ENCODE measurements around the gene FOXC1. TPM values are rescaled to one million over a fixed set of nuclear protein-coding genes. Genes with fewer than 3 reads are reported as not detected.

Gene FOXC1
- total and polyA plus RNA-seq, 2 donors (not counting 1 experiment from before 2014, with no cell fraction given), result 0.04 to 0.52 TPM

GRCh38 chr6:1630212-1630770 is 20.6 kb downstream of the FOXC1 start:
- H3K4me1 ChIP-seq (ENCODE audit: control insufficient read depth in 2 of 2, insufficient read depth in 2 of 2, low read length in 2 of 2), result peaks cover 9 to 12% of the 10 kb centered on the region in 2 donors
- no peaks in the 10 kb centered on the region for H4K20me1 ChIP-seq (ENCODE audit: control insufficient read depth, insufficient read depth, low read length, poor library complexity, severe bottlenecking)
- H2AFZ ChIP-seq (ENCODE audit: insufficient read depth, low read depth, low read length, poor library complexity, severe bottlenecking), result no peak overlapping the region
- ChIA-PET POLR2A (no interaction called here), CTCF (no interaction called here)
- H3K27me3 ChIP-seq (replicated peaks in 1 of 4; ENCODE audit: control extremely low read depth in 1 of 4, control insufficient read depth in 3 of 4, insufficient read depth in 4 of 4, low read length in 3 of 4), result peaks cover 0 to 42% (median 30%) of the 10 kb centered on the region in 4 experiments
- intact Hi-C loops (cut with micrococcal nuclease), result no loop called here
- ATAC-seq (ENCODE audit: low read depth) (no peak), DNase-seq (no peak)
- H3K4me3 Mint-ChIP-seq, result no peak overlapping the region
- no peak for TF ChIP-seq EZH2 (IDR thresholded peaks at IDR 0.05; ENCODE audit: borderline replicate concordance, insufficient read depth, low read depth, low read length, poor library complexity, severe bottlenecking)
- no peak for TF ChIP-seq CTCF (IDR thresholded peaks at IDR 0.05)
- no peak overlapping the region for H3K4me2 ChIP-seq (replicated peaks; ENCODE audit: low read depth, low read length, poor library complexity, severe bottlenecking)
- H3K27ac ChIP-seq (ENCODE audit: low read length in 2 of 2), result no peak overlapping the region
- no peak overlapping the region for H3K4me3 ChIP-seq (ENCODE audit: control extremely low read depth in 1 of 5, extremely low read depth in 1 of 5, insufficient read depth in 1 of 5, low read depth in 2 of 5, low read length in 4 of 5)
- no peaks in the 10 kb centered on the region for H3K36me3 ChIP-seq (replicated peaks in 1 of 2; ENCODE audit: control extremely low read depth in 1 of 2, control insufficient read depth in 1 of 2, extremely low read depth in 1 of 2, insufficient read depth in 2 of 2, low read length in 1 of 2)
- H3K4me1 Mint-ChIP-seq, result peaks cover 11% of the 10 kb centered on the region
- H3K27me3 Mint-ChIP-seq, result peaks cover 50% of the 10 kb centered on the region
- H3K9me3 ChIP-seq (ENCODE audit: control extremely low read depth in 1 of 3, control insufficient read depth in 2 of 3, insufficient read depth in 1 of 3, low read length in 2 of 3), result peaks cover 0 to 4% (median 0%) of the 10 kb centered on the region in 3 donors
- H3K9ac ChIP-seq (ENCODE audit: low read length), result no peak overlapping the region
- H3K9me3 Mint-ChIP-seq (ENCODE audit: insufficient read depth), result no peaks in the 10 kb centered on the region
- no peaks in the 10 kb centered on the region for H3K79me2 ChIP-seq (ENCODE audit: control insufficient read depth, insufficient read depth, low read length)
- no peak overlapping the region for H3K27ac Mint-ChIP-seq
- WGBS (ENCODE audit: insufficient coverage), result 97% methylated on average over 8 of the region's 10 CpGs

GRCh38 chr6:1630771-1631217 is 21.1 kb downstream of the FOXC1 start:
- H3K36me3 ChIP-seq (replicated peaks in 1 of 2; ENCODE audit: control extremely low read depth in 1 of 2, control insufficient read depth in 1 of 2, extremely low read depth in 1 of 2, insufficient read depth in 2 of 2, low read length in 1 of 2), result no peaks in the 10 kb centered on the region
- no peaks in the 10 kb centered on the region for H3K79me2 ChIP-seq (ENCODE audit: control insufficient read depth, insufficient read depth, low read length)
- H3K4me2 ChIP-seq (replicated peaks; ENCODE audit: low read depth, low read length, poor library complexity, severe bottlenecking), result no peak overlapping the region
- intact Hi-C loops (cut with micrococcal nuclease), result no loop called here
- peaks cover 3 to 7% of the 10 kb centered on the region in 2 donors for H3K4me1 ChIP-seq (ENCODE audit: control insufficient read depth in 2 of 2, insufficient read depth in 2 of 2, low read length in 2 of 2)
- no peak overlapping the region for H3K27ac ChIP-seq (ENCODE audit: low read length in 2 of 2)
- no peak overlapping the region for H3K4me3 ChIP-seq (ENCODE audit: control extremely low read depth in 1 of 5, extremely low read depth in 1 of 5, insufficient read depth in 1 of 5, low read depth in 2 of 5, low read length in 4 of 5)
- no peak overlapping the region for H3K9ac ChIP-seq (ENCODE audit: low read length)
- H3K9me3 ChIP-seq (ENCODE audit: control extremely low read depth in 1 of 3, control insufficient read depth in 2 of 3, insufficient read depth in 1 of 3, low read length in 2 of 3), result peaks cover 0 to 3% (median 0%) of the 10 kb centered on the region in 3 donors
- POLR2A ChIA-PET, result no interaction called here
- Mint-ChIP-seq H3K27ac (no peak overlapping the region), H3K9me3 (ENCODE audit: insufficient read depth) (no peaks in the 10 kb centered on the region), H3K4me3 (no peak overlapping the region), H3K27me3 (peaks cover 46% of the 10 kb centered on the region), H3K4me1 (peaks cover 6% of the 10 kb centered on the region)
- TF ChIP-seq CTCF (IDR thresholded peaks at IDR 0.05) (no peak), EZH2 (IDR thresholded peaks at IDR 0.05; ENCODE audit: borderline replicate concordance, insufficient read depth, low read depth, low read length, poor library complexity, severe bottlenecking) (no peak)
- CTCF ChIA-PET, result no interaction called here
- H2AFZ ChIP-seq (ENCODE audit: insufficient read depth, low read depth, low read length, poor library complexity, severe bottlenecking), result no peak overlapping the region
- DNase-seq (no peak), ATAC-seq (ENCODE audit: low read depth) (no peak)
- WGBS (ENCODE audit: insufficient coverage), result 99% methylated on average over 5 of the region's 11 CpGs
- H4K20me1 ChIP-seq (ENCODE audit: control insufficient read depth, insufficient read depth, low read length, poor library complexity, severe bottlenecking), result no peaks in the 10 kb centered on the region
- H3K27me3 ChIP-seq (replicated peaks in 1 of 4; ENCODE audit: control extremely low read depth in 1 of 4, control insufficient read depth in 3 of 4, insufficient read depth in 4 of 4, low read length in 3 of 4), result peaks cover 0 to 37% (median 25%) of the 10 kb centered on the region in 4 experiments

All from B cell (primary cell).